Peyer's patch (tissue), 4 donors: ENCODE results near the gene CLNK. TPM values are rescaled to one million over a fixed set of nuclear protein-coding genes. Genes with fewer than 3 reads are reported as not detected.

Experiments
- DNase-seq, 3 donors: peaks; one replicate each; pipeline ENCODE4 v3.0.0-alpha.2; 2017 to 2019
- H3K27ac ChIP-seq, 4 donors: fragments of 200-600 bp; sonication (generic); one replicate each; pipeline ENCODE4 v1.5.1; 2016 to 2019
- H3K27me3 ChIP-seq, 2 donors: fragments of 200-600 bp; sonication (generic); one replicate each; pipeline ENCODE4 v1.5.1; 2019
- H3K36me3 ChIP-seq, 3 donors: fragments of 200-600 bp; sonication (generic); one replicate each; pipeline ENCODE4 v1.5.1; 2016 to 2019
- H3K4me1 ChIP-seq, 4 donors: fragments of 200-600 bp; sonication (generic); one replicate each; pipeline ENCODE4 v1.5.1; 2016 to 2019
- H3K4me3 ChIP-seq, 4 donors: fragments of 200-600 bp; sonication (generic); 1 replicate in 3 of 4; 2 replicates in 1 of 4; pipeline ENCODE4 v1.5.1; 2016 to 2019; ENCODE audit warnings: mild to moderate bottlenecking in 1 of 4
- H3K9me3 ChIP-seq, 4 donors: fragments of 200-600 bp; sonication (generic); one replicate each; pipeline ENCODE4 v1.5.1; 2016 to 2019; ENCODE audit warnings: mild to moderate bottlenecking in 1 of 4
- POLR2A ChIP-seq, 2 donors: fragments of 450-650 bp; IDR thresholded peaks; one replicate each; pipeline ENCODE4 v1.5.1; 2017; ENCODE audit warnings: antibody characterized with exemption in 2 of 2, mild to moderate bottlenecking in 2 of 2, moderate library complexity in 2 of 2
- total RNA-seq, 4 donors: library from RNA; depleted of rRNA; stranded (reverse); fragments of >200 nt; gene quantifications; one replicate each; pipeline ENCODE4 v1.1.0, GENCODE V29; 2016
- TF ChIP-seq, protein P1 (sequence below), 6 experiments: fragments of 450-650 bp in 4 of 6; fragments of 200-600 bp in 2 of 6; sonication (generic) in 1 of 6; IDR thresholded peaks; one replicate each; pipeline ENCODE4 v1.5.1; 2017 to 2019; ENCODE audit warnings: antibody characterized with exemption in 6 of 6, mild to moderate bottlenecking in 3 of 6, moderate library complexity in 1 of 6

Gene CLNK
- total RNA-seq, 4 donors from 2014 or later = 0.13 to 4.1 TPM; not detected in 2

DNA sequence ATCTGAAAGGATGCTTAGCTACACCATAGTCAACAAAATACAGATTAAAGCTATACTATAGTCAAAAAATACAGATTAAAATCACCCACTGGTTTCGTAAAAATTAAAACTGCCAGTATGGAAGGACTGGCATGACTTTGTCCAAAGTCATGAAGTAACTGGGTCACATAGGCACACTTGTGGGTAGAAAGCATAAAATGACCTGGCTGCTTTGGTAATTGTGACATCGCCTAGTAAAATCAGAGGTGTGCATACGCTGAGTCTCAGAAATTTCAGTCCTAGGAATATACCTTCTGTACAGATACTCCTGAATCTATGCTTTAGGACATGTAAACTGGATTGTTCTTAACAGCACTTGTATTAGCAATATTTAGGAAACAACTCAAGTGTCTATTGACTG, 28.1 kb downstream of the CLNK start:
- Histone ChIP-seq H3K4me3 (no peak overlapping the region), H3K9me3 (no peaks in the 10 kb centered on the region), H3K36me3 (no peaks in the 10 kb centered on the region), H3K4me1 (peaks cover 0 to 5% (median 0%) of the 10 kb centered on the region in 4 donors), H3K27me3 (no peaks in the 10 kb centered on the region), H3K27ac (no peak overlapping the region)
- TF ChIP-seq POLR2A (IDR thresholded peaks at IDR 0.05) = no peak
- TF ChIP-seq, protein P1, sequence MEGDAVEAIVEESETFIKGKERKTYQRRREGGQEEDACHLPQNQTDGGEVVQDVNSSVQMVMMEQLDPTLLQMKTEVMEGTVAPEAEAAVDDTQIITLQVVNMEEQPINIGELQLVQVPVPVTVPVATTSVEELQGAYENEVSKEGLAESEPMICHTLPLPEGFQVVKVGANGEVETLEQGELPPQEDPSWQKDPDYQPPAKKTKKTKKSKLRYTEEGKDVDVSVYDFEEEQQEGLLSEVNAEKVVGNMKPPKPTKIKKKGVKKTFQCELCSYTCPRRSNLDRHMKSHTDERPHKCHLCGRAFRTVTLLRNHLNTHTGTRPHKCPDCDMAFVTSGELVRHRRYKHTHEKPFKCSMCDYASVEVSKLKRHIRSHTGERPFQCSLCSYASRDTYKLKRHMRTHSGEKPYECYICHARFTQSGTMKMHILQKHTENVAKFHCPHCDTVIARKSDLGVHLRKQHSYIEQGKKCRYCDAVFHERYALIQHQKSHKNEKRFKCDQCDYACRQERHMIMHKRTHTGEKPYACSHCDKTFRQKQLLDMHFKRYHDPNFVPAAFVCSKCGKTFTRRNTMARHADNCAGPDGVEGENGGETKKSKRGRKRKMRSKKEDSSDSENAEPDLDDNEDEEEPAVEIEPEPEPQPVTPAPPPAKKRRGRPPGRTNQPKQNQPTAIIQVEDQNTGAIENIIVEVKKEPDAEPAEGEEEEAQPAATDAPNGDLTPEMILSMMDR (IDR thresholded peaks at IDR 0.05) = no peak
- no peak for DNase-seq

DNA sequence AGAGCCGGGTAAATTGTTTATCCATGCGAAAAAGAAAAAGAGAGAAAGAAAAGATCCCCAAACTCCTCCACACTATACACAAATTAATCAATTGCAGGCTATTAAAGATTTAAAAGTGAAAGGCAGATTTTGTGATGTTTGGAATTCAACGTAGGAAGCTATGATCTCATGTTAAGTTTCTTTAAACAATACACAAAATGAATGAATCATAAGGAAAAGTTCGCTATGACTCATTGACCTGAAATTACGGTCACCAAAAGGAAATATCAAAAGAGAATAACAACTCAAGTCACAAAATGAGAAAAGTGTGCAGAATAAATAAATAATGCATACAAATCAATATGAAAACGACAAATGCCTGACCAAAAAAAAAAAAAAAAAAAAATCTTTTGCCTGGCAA, 28.6 kb downstream of the CLNK start:
- Histone ChIP-seq H3K27me3 (no peaks in the 10 kb centered on the region), H3K9me3 (no peaks in the 10 kb centered on the region), H3K4me3 (no peak overlapping the region), H3K36me3 (no peaks in the 10 kb centered on the region), H3K27ac (no peak overlapping the region), H3K4me1 (peaks cover 0 to 5% (median 0%) of the 10 kb centered on the region in 4 donors)
- TF ChIP-seq, protein P1 (IDR thresholded peaks at IDR 0.05) = no peak
- no peak for TF ChIP-seq POLR2A (IDR thresholded peaks at IDR 0.05)
- DNase-seq = no peak

DNA sequence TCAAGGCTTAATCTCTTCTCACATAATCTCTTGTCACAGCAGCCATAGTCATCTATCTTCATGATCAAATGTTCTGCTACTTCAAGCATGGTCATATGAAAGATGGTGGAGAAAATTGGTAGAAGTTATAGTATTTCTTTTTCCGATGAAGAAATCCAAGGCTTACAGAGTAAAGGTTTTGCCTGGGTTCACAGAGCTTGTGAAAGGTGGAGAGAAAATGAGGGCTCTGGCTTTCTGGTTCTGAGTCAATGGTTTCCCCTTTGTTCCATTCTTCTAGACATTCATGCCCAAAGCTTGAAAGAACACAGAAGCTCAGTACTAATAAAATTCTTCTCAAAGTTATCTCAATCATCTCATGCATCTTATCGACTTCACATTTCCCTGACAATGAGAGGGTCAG, 36.1 kb downstream of the CLNK start:
- no peaks in the 10 kb centered on the region for H3K27me3 ChIP-seq
- H3K4me3 ChIP-seq = no peak overlapping the region
- no peaks in the 10 kb centered on the region for H3K4me1 ChIP-seq
- no peaks in the 10 kb centered on the region for H3K9me3 ChIP-seq
- H3K27ac ChIP-seq = no peak overlapping the region
- no peak for TF ChIP-seq POLR2A (IDR thresholded peaks at IDR 0.05)
- TF ChIP-seq, protein P1 (IDR thresholded peaks at IDR 0.05) = no peak
- no peak for DNase-seq
- H3K36me3 ChIP-seq = no peaks in the 10 kb centered on the region

DNA sequence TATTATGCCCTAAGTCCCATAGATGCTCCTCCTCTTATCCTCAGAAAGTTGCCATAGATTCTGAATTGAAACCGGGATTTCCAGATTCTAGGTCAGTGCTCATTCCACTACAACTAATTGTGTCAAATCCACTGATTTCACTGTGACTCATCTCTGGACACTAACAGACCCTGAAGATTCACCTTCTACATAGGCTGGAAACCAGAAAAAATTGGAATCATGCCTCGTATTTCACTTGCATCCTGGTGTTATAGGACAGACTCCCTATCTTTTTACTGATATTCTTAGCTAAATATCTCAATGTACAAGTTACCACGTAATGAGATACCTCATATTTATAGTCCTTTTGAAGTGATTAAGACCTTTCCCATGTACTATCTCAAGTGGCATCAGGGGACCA, 36.7 kb downstream of the CLNK start:
- no peaks in the 10 kb centered on the region for H3K9me3 ChIP-seq
- no peaks in the 10 kb centered on the region for H3K36me3 ChIP-seq
- TF ChIP-seq POLR2A (IDR thresholded peaks at IDR 0.05) = no peak
- TF ChIP-seq, protein P1 (IDR thresholded peaks at IDR 0.05) = no peak
- H3K27ac ChIP-seq = no peak overlapping the region
- no peak overlapping the region for H3K4me3 ChIP-seq
- no peaks in the 10 kb centered on the region for H3K4me1 ChIP-seq
- DNase-seq = no peak
- H3K27me3 ChIP-seq = no peaks in the 10 kb centered on the region

DNA sequence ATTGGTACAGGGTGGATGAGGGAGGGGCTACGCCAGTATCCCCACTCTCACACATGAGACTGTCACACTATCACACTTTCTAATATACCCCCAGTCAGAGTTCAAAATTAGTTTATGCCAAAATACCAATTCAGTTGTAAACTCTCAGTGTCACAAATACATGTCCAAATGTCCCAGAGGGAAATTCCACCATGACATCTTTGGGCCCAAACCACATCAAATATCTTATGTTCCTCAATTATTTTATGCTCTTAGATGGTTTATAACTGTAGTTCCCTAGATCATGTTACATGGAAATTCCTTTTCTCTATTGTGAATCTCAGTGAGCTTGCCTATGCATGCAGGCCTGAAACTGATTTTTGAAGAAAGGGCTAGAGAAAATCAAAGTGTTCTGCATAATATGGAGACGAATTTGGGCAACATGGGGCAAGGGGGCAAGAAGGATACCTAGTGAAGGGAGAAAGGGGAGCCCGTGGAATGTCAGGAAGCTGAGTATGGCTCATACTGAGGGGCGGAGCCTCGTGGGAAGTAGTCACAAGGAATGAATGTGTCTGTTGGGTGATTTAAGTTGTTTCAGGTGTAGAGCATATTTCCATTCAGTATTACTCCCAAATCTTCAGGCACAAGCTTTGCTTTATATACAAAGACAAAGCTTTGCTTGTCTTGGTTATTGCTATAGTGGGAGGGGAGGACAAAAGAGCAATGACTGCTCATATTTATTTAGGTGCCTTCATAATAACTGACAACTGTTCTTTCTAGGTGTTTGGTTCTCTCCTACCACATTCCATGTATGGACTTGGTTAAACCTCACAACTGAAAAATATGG, 40.8 kb downstream of the CLNK start:
- Histone ChIP-seq H3K36me3 (no peaks in the 10 kb centered on the region), H3K27ac (no peak overlapping the region), H3K9me3 (no peaks in the 10 kb centered on the region), H3K4me3 (no peak overlapping the region), H3K4me1 (no peaks in the 10 kb centered on the region), H3K27me3 (no peaks in the 10 kb centered on the region)
- TF ChIP-seq, protein P1 (IDR thresholded peaks at IDR 0.05) = no peak
- no peak for TF ChIP-seq POLR2A (IDR thresholded peaks at IDR 0.05)
- no peak for DNase-seq
